ENCODE data around the gene MFAP5.
"Not testable (repeated sequence)": the region's sequence is repeated elsewhere in the genome, so short reads cannot be mapped to it uniquely, and the experiment has no call there.

Gene MFAP5

DNA sequence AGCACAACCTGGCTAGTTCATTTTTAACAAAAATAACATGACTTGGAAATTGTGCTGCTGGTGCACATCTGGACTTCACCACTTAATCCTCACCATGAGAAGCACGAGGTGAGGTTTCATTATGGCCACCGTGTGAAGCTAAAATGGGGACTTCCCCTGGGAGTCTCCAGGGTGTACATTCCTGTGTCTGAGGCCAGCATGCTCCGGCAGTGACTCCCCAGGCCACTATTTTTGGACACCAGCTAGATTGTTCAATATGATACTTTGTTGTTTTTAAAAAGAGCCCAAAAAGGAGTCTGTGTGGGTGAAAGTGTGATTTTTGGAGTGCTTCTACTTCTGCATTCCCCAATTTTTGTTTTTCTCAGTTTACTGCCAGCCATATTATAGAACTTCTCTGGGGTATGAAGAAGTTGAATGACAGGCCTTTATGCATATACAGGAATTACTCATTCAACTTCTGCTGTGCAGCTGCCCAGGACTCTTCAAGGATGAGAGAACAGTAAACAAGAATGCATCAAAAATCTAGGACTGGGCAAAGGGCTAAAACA is 33.1 kb downstream of the MFAP5 start:
- DNase-seq (ENCODE audit: low read depth in 2 of 2), result no peak

DNA sequence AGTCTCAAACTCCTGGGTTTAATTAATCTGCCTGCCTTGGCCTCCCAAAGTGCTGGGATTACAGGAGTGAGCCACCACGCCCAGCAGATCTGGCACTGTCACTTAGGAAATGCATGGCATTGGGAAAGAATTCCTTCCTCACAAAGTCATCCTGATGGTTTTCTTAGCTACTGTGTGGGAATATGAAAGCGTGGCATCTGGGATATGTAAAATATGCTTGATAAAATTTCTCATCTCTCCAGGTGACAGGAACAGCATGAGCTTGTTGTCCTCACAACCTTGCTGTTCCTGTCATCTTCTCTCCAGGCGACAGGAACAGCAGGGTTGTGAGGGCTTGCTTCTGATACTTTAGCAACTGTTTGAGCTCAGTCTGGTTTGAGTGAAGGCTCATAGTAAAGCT is 33.9 kb downstream of the MFAP5 start:
- DNase-seq (ENCODE audit: low read depth in 2 of 2), result no peak

DNA sequence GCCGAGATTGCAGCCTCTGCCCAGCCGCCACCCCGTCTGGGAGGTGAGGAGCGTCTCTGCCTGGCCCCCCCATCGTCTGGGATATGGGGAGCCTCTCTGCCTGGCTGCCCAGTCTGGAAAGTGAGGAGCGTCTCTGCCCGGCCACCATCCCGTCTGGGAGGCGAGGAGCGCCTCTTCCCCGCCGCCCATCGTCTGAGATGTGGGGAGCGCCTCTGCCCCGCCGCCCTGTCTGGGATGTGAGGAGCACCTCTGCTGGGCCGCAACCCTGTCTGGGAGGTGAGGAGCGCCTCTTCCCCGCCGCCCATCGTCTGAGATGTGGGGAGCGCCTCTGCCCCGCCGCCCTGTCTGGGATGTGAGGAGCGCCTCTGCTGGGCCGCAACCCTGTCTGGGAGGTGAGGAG is 37.9 kb downstream of the MFAP5 start:
- DNase-seq (ENCODE audit: low read depth in 2 of 2), result not testable (repeated sequence)

DNA sequence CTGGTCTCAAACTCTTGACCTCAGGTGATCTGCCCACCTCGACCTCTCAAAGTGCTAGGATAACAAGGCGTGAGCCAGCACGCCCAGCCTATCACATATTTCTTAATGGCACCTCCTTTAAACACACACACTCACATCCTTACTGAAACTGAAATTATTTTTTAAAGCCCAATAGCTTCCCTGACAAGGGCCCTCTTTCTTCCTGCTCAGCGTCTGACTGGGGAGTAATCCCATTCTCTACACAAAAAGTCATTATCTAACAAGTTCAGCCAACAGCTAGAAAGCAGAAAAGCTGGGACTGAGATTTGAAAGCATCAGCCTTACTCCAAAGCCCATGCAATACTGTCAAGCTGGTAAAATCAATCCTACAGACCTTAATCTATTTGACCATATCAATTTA is 40.0 kb downstream of the MFAP5 start:
- DNase-seq (ENCODE audit: low read depth in 2 of 2), result no peak

DNA sequence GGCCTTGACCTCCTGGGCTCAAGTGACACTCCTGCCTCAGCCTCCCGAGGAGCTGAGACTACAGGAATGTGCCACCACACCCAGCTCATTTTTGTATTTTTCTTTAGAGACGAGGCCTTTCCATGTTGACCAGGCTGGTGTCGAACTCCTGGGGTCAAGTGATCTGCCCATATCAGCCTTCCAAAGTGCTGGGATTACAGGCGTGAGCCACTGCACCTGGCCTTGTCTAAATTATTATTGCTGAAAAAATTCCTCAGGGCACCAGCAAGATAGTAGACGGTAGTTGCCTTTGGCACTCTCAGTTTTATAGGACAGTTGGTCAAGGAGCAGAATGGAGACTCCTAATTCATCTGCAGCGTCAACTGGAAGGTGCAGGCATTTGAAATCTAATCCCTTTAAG is 47.4 kb downstream of the MFAP5 start:
- no peak for DNase-seq (ENCODE audit: low read depth in 2 of 2)

DNA sequence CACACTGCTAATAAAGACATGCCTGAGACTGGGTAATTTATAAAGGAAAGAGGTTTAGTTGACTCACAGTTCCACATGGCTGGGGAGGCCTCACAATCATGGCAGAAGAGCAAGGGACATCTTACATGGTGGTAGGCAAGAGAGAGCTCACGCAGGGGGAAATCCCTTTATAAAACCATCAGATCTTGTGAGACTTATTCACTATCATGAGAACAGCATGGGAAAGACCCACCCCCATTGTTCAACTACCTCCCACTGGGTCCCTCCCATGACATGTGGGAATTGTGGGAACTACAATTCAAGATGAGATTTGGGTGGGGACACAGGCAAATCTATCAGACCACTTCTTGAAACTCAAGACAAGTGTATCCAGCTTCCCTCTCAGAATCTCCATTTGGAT is 48.7 kb downstream of the MFAP5 start:
- DNase-seq (ENCODE audit: low read depth in 2 of 2), result not testable (repeated sequence)

DNA sequence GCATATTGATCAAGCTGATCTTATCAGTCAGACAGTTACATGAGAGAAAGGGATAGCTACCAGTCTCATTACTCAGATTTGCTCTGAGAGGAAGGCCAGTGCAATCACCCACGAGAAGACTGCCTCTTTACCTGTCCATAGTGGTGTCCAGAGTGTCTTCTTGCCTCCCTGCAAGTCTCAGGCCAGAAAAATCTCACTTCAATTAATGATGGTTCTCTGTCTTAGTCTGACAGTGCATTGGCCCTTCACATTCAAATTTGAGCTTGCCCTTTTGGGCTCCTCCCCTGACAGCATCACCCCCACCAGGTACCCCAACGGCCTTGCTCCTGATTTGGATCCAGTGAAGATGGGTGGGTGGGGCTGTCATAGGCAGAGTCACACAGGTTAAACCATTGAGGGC is 50.0 kb downstream of the MFAP5 start, which contains the start of gene AICDA:
AICDA (minus strand) TSS at position 231 of the 400 bp plus-strand sequence; CDS start at position 139, 92 bp downstream.
- no peak for DNase-seq (ENCODE audit: low read depth in 2 of 2)

DNA sequence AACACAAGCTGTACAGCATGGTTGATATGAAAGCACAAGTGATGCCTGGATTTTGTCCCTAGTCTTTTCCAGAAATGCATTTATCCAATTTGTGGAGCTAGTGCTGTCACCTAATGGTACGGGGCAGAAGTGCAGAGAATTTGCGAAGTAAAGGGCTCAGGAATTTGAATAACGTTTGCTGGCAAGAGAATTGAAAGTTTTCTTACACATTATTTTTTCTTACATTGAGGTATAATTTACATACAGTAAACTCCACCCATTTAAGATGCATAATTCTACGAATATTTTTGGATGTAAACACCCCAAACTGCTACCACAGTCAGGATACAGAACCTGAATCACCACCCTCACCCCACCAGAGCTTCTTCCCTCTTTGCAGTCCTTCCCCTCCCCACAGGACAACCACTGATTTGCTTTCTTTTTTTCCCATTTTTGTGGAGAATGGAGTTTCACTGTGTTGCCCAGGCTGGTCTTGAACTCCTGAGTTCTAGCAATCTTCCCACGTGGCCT is 53.5 kb downstream of the MFAP5 start:
- DNase-seq (ENCODE audit: low read depth in 2 of 2), result no peak

DNA sequence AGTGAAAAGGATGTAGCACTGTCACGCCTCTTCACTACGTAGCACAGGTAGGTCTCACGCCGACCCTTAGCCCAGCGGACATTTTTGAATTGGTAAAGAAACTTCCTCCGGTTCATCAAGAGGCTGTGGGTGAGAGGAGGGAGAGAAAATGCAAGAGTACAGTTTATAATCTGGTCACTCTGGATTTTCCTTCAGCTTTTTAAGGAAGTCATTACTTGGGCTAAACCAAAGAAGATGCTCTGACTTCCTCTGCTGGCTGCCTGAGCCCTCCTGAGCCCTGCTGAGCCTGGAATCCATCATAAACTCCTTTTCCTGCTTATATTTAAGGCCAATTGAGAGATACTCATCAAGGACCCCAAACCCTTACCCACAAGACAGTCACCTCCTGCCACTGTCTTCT is 55.7 kb downstream of the MFAP5 start:
- DNase-seq (ENCODE audit: low read depth in 2 of 2), result no peak

DNA sequence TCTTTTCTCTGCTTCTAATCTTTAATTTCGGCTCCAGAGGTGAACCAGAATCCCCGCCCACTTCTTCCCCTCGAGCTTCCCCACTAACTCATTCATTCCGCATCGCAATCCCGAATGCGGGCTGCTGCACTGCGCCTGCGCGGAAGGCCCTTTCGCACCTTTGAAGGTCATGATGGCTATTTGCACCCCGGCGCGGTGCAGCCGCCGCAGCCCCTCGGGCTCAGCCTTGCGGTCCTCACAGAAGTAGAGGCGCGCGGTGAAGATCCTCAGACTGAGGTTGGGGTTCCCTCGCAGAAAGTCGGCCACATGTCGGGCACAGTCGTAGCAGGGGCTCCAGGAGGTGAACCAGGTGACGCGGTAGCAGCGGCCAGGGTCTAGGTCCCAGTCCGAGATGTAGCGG is 57.6 kb downstream of the MFAP5 start:
- no peak for DNase-seq (ENCODE audit: low read depth in 2 of 2)

DNA sequence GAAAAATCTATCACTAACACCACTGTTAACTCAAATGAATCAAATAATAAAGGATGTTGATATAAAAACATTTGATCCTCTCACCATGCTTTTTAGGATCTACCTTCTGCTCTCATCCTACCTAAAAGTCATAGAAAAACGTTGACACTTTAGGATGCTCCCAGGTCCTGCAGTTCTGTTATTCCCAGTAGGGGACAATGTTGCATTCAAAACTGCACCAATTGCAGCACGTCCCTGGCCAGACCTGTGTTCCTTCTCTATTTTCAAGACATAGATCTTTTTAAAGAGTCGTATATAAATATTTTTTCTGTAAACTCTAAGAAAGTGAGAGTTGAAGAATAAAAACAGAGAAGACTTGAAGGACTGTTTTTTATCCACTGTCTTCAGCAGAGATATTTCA is 58.8 kb downstream of the MFAP5 start:
- no peak for DNase-seq (ENCODE audit: low read depth in 2 of 2)

DNA sequence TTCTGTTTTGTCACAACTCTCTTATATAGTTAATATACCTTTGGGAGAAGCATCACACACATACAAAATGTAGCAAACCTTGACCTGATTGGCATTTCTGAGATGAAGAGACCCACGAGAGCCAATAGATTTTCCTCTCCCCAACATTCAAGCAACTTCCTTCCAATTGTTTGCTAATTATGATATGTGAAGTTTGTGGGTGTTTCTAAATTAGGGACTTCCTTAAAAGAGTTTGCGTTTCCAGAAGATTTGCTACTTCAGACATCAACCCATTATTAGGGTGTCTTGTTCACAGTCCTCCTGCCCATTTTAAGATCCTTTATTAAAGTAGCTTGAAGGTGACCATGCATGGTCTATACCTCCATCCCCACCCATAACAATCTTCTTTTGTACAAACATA is 59.3 kb downstream of the MFAP5 start:
- DNase-seq (ENCODE audit: low read depth in 2 of 2), result no peak

DNA sequence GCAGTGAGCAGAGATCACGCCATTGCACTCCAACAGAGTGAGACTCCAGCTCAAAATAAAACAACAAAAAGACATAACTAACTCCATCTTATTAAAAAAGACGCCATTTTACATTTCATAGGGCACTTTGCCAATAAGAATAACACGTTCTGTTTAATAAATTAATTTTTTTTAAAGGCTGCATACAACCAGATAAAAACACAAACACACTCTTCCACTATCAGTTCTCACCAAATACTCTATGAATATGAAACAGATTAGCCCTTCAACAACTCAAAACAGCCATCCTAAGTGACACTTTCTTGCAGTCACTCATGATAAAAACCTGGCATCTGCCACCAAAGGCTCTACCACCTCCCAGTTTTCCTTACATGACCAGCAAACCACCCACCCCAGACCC is 66.1 kb downstream of the MFAP5 start:
- no peak for DNase-seq (ENCODE audit: low read depth in 2 of 2)
